IMR-90 (cell line): ENCODE data around the gene PRORP. TPM values are rescaled to one million over a fixed set of nuclear protein-coding genes. Genes with fewer than 3 reads are reported as not detected.

ENCODE experiments used
- ATAC-seq: fragments of 200-7000 bp; cut with Tn5 transposase; 2 replicates; pipeline ENCODE4 v1.9.1; 2020; ENCODE audit warnings: low read depth, mild to moderate bottlenecking, moderate library complexity
- BruUV-seq: library from RNA; stranded (reverse); fragments of 400-500 nt; replicated peaks from 2 replicates; lab custom pipeline; 2021; lab: Mats Ljungman, UMichigan
- CTCF ChIA-PET: fragments of 300-600 bp; formaldehyde crosslinking; extraction: SDS; loops from one replicate; lab custom pipeline; 2021; ENCODE audit warnings: antibody characterized with exemption; lab: Yijun Ruan, JAX
- POLR2A ChIA-PET: fragments of 300-600 bp; sonication (Branson Sonifier 250); formaldehyde crosslinking; loops from one replicate; lab custom pipeline; 2022; ENCODE audit warnings: antibody characterized with exemption; ENCODE audit not compliant: unreplicated experiment; lab: Charles Lee
- DNase-seq: peaks from one replicate; pipeline ENCODE4 v3.0.0; 2013
- H2AFZ ChIP-seq: replicated peaks from 2 replicates; pipeline ENCODE3; 2013; ENCODE audit warnings: low read length, mild to moderate bottlenecking; ENCODE audit not compliant: poor library complexity
- H2AK5ac ChIP-seq: 2 replicates; pipeline ENCODE4 v1.6.1; 2013; ENCODE audit warnings: low read depth, low read length, inconsistent platforms
- H2AK9ac ChIP-seq: replicated peaks from 2 replicates; pipeline ENCODE3; 2013; ENCODE audit warnings: mild to moderate bottlenecking, low read depth, low read length, moderate library complexity; ENCODE audit not compliant: poor library complexity
- H2BK120ac ChIP-seq: 2 replicates; pipeline ENCODE4 v1.6.1; 2013; ENCODE audit warnings: low read depth, low read length, inconsistent platforms
- H2BK15ac ChIP-seq: 3 replicates; pipeline ENCODE4 v1.6.1; 2013; ENCODE audit warnings: low read depth, low read length, inconsistent platforms
- H2BK20ac ChIP-seq: 2 replicates; pipeline ENCODE4 v1.6.1; 2013; ENCODE audit warnings: low read depth, mild to moderate bottlenecking, inconsistent platforms, low read length, moderate library complexity
- H2BK5ac ChIP-seq: 2 replicates; pipeline ENCODE4 v1.6.1; 2013; ENCODE audit warnings: mild to moderate bottlenecking, low read depth, low read length, inconsistent platforms; ENCODE audit not compliant: poor library complexity, severe bottlenecking
- H3K14ac ChIP-seq: replicated peaks from 2 replicates; pipeline ENCODE4 v1.6.1; 2013; ENCODE audit warnings: low read depth, low read length, inconsistent platforms
- H3K18ac ChIP-seq: 2 replicates; pipeline ENCODE4 v1.6.1; 2013; ENCODE audit warnings: low read depth, low read length, control low read depth
- H3K23ac ChIP-seq: 2 replicates; pipeline ENCODE4 v1.6.1; 2013; ENCODE audit warnings: low read depth, low read length, inconsistent platforms
- H3K27ac ChIP-seq: 2 replicates; pipeline ENCODE4 v1.5.1; 2013; ENCODE audit warnings: mild to moderate bottlenecking, control low read depth, low read length; ENCODE audit not compliant: insufficient read depth
- H3K27me3 ChIP-seq: 2 replicates; pipeline ENCODE4 v1.6.1; 2013; ENCODE audit warnings: low read length; ENCODE audit not compliant: control insufficient read depth, insufficient read depth
- H3K36me3 ChIP-seq: 2 replicates; pipeline ENCODE4 v1.6.1; 2013; ENCODE audit warnings: low read length, mixed read lengths; ENCODE audit not compliant: control insufficient read depth, insufficient read depth
- H3K4ac ChIP-seq: 2 replicates; pipeline ENCODE4 v1.6.1; 2013; ENCODE audit warnings: low read depth, low read length, inconsistent platforms
- H3K4me1 ChIP-seq: 2 replicates; pipeline ENCODE4 v1.6.1; 2013; ENCODE audit warnings: low read length, mixed read lengths; ENCODE audit not compliant: control insufficient read depth, insufficient read depth
- H3K4me2 ChIP-seq: 2 replicates; pipeline ENCODE4 v1.6.1; 2013; ENCODE audit warnings: low read depth, mild to moderate bottlenecking, control low read depth, low read length, moderate library complexity
- H3K4me3 ChIP-seq: 2 replicates; pipeline ENCODE4 v1.5.1; 2013; ENCODE audit warnings: low read depth, mild to moderate bottlenecking, control low read depth, low read length, moderate library complexity; ENCODE audit not compliant: insufficient read depth
- H3K56ac ChIP-seq: 2 replicates; pipeline ENCODE4 v1.6.1; 2013; ENCODE audit warnings: low read length, inconsistent platforms; ENCODE audit not compliant: insufficient read depth; ENCODE audit errors: extremely low read depth
- H3K79me1 ChIP-seq, 2 experiments: 2 replicates each; pipeline ENCODE4 v1.6.1; 2013; ENCODE audit warnings: low read length in 2 of 2, inconsistent platforms in 1 of 2, low read depth in 1 of 2
- H3K9ac ChIP-seq: 2 replicates; pipeline ENCODE4 v1.6.1; 2013; ENCODE audit warnings: low read depth, low read length, control low read depth
- H3K9me1 ChIP-seq: 2 replicates; pipeline ENCODE4 v1.6.1; 2013; ENCODE audit warnings: low read length, inconsistent platforms; ENCODE audit not compliant: insufficient read depth
- H3K9me3 ChIP-seq: 2 replicates; pipeline ENCODE4 v1.6.1; 2013; ENCODE audit warnings: low read length; ENCODE audit not compliant: control insufficient read depth, insufficient read depth
- H4K20me1 ChIP-seq: 2 replicates; pipeline ENCODE4 v1.6.1; 2013; ENCODE audit warnings: low read length, inconsistent platforms; ENCODE audit not compliant: insufficient read depth
- H4K5ac ChIP-seq: 2 replicates; pipeline ENCODE4 v1.6.1; 2013; ENCODE audit warnings: mild to moderate bottlenecking, low read depth, low read length, control low read depth
- H4K8ac ChIP-seq, 2 experiments: 2 replicates each; pipeline ENCODE4 v1.6.1; 2013; ENCODE audit warnings: low read depth in 2 of 2, low read length in 2 of 2, control low read depth in 1 of 2, inconsistent platforms in 1 of 2
- H4K91ac ChIP-seq: 2 replicates; pipeline ENCODE4 v1.6.1; 2013; ENCODE audit warnings: low read depth, low read length, inconsistent platforms; ENCODE audit not compliant: insufficient read depth
- BHLHE40 ChIP-seq: fragments of 150-350 bp; IDR thresholded peaks from 2 replicates; pipeline ENCODE4 v1.6.1; 2016; ENCODE audit warnings: mild to moderate bottlenecking, low read depth, low read length
- CEBPB ChIP-seq: IDR thresholded peaks from 2 replicates; pipeline ENCODE4 v1.6.1; 2012; ENCODE audit warnings: low read depth, low read length, improper control_type of control experiment
- CHD1 ChIP-seq: IDR thresholded peaks from 2 replicates; pipeline ENCODE4 v1.6.1; 2012; ENCODE audit warnings: low read depth, low read length, improper control_type of control experiment
- MAFK ChIP-seq: IDR thresholded peaks from 2 replicates; pipeline ENCODE4 v1.6.1; 2012; ENCODE audit warnings: low read depth, low read length, improper control_type of control experiment
- MXI1 ChIP-seq: IDR thresholded peaks from 2 replicates; pipeline ENCODE4 v1.6.1; 2012; ENCODE audit warnings: low read depth, mild to moderate bottlenecking, low read length, moderate library complexity, borderline replicate concordance
- NFE2L2 ChIP-seq: fragments of 150-350 bp; IDR thresholded peaks from 2 replicates; pipeline ENCODE4 v1.6.1; 2016; ENCODE audit warnings: low read depth, mild to moderate bottlenecking, low read length
- RFX5 ChIP-seq: IDR thresholded peaks from 2 replicates; pipeline ENCODE4 v1.8.0; 2012; ENCODE audit warnings: low read depth, mild to moderate bottlenecking, low read length, moderate library complexity
- SMC3 ChIP-seq: fragments of 150-350 bp; IDR thresholded peaks from 2 replicates; pipeline ENCODE4 v1.6.1; 2016; ENCODE audit warnings: low read depth, mild to moderate bottlenecking, antibody characterized with exemption, low read length, moderate library complexity
- WGBS, 2 experiments: methylation state at CpG; one replicate each; pipeline versions ENCODE4 v1.1.5 to v1.1.7; 2013; ENCODE audit warnings: missing lambda C conversion rate in 2 of 2; ENCODE audit not compliant: insufficient read length in 1 of 2; ENCODE audit errors: extremely low coverage in 2 of 2; 5-methylcytosine and 5-hydroxymethylcytosine counted together
- dilution Hi-C: fragments of 300-500 bp; cut with HindIII; formaldehyde crosslinking; loops from one replicate; pipeline ENCODE4 v1.14.3; 2018; ENCODE audit warnings: low sequenced_read_pairs; ENCODE audit not compliant: unreplicated experiment
- in situ Hi-C: fragments of 300-500 bp; cut with MboI; formaldehyde crosslinking; loops from 3 replicates; pipeline ENCODE4 v1.14.3; 2019; ENCODE audit warnings: low sequenced_read_pairs, inconsistent platforms, mixed read lengths
- intact Hi-C: fragments of 100-400 bp; cut with micrococcal nuclease; formaldehyde crosslinking; loops from 2 replicates; pipeline ENCODE4 v1.10.0; 2022
- polyA plus RNA-seq, 3 experiments: library from polyadenylated mRNA; depleted of rRNA; stranded (reverse); fragments of >200 nt; gene quantifications; 2 replicates each; pipeline ENCODE4 v1.2.3, GENCODE V29; 2012; ENCODE audit warnings: low replicate concordance in 1 of 3
- total RNA-seq: library from RNA; depleted of rRNA; stranded (reverse); fragments of >200 nt; gene quantifications from 2 replicates; pipeline ENCODE4 v1.2.3, GENCODE V29; 2012
- TF ChIP-seq, protein P1 (sequence below): fragments of 150-350 bp; IDR thresholded peaks from 2 replicates; pipeline ENCODE4 v1.6.1; 2016; ENCODE audit warnings: low read depth, mild to moderate bottlenecking, low read length, moderate library complexity, borderline replicate concordance

PRORP gene
- total and polyA plus RNA-seq, 2 of the 4 experiments (the other 2 are of a cell fraction) = 18.0 to 50.5 TPM

DNA sequence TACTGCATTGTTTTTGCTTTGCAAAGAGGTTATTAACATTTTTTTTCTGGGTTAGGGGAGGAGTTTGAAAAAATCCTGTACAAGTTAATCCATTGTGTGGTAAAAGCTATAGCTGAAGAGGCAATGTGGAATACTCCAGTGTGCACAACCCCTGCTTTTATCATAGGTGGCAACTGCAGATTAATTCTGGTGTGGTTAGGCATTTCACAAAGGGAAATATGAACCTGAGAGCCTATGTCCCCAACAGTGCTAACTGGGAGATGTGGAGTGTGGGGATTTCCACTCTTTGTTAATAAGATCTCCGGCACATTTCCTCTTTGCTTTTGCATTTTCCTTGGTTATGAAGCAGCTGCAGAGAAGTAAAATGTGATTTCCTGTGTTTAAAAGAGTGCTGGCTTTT, 33.6 kb downstream of the PRORP start:
- peak overlapping the region; percentile 38; the same call in 1 of the 2 replicates for H2BK20ac ChIP-seq
- ChIA-PET CTCF (interaction anchor here (0.6 to 2.0 kb wide), 2 partner anchors 15 to 531 kb away, joined by 3 to 6 read pairs; no protein-coding TSS in a partner anchor), POLR2A (no interaction called here)
- peak overlapping the region; percentile 39; the same call in 1 of the 2 replicates for H2BK120ac ChIP-seq
- no peak overlapping the region for H3K27ac ChIP-seq
- no peak overlapping the region for H4K8ac ChIP-seq
- H4K5ac ChIP-seq = no peak overlapping the region
- H3K9ac ChIP-seq = no peak overlapping the region; the same call in 1 of the 2 replicates
- H3K27me3 ChIP-seq = no peaks in the 10 kb centered on the region
- peak overlapping the region; percentile 81; the same call in 1 of the 2 replicates for H3K14ac ChIP-seq
- DNase-seq (peak; percentile 79), ATAC-seq (no peak; the same call in 1 of the 2 replicates)
- H3K18ac ChIP-seq = peak overlapping the region; percentile 24; the same call in 1 of the 2 replicates
- no peak overlapping the region for H2AK5ac ChIP-seq
- intact Hi-C loops = loop anchor here (5.0 kb wide), 1 partner anchor 136 kb away; the partner anchor contains the start of gene PSMA6
- H2BK5ac ChIP-seq = peak overlapping the region; percentile 4
- peaks cover 8 to 31% of the 10 kb centered on the region in 2 experiments; a peak in 3 of 4 replicates for H3K79me1 ChIP-seq
- dilution Hi-C loops = no loop called here
- H3K23ac ChIP-seq = no peak overlapping the region
- no TSS peak for BruUV-seq
- no peak overlapping the region for H2AFZ ChIP-seq
- H3K56ac ChIP-seq = no peak overlapping the region
- peak overlapping the region; percentile 61; the same call in 1 of the 2 replicates for H3K4me2 ChIP-seq
- TF ChIP-seq CHD1 (no peak), MXI1 (no peak), RFX5 (no peak), NFE2L2 (no peak), CEBPB (peak; percentile 45; the same call in 1 of the 2 replicates), MAFK (no peak), BHLHE40 (no peak), SMC3 (no peak)
- TF ChIP-seq, protein P1, sequence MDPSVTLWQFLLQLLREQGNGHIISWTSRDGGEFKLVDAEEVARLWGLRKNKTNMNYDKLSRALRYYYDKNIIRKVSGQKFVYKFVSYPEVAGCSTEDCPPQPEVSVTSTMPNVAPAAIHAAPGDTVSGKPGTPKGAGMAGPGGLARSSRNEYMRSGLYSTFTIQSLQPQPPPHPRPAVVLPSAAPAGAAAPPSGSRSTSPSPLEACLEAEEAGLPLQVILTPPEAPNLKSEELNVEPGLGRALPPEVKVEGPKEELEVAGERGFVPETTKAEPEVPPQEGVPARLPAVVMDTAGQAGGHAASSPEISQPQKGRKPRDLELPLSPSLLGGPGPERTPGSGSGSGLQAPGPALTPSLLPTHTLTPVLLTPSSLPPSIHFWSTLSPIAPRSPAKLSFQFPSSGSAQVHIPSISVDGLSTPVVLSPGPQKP = no peak
- H4K91ac ChIP-seq = no peak overlapping the region
- H3K4ac ChIP-seq = no peak overlapping the region
- no CpG with 5 or more reads among the region's 1 CpG for WGBS, 2 experiments
- H3K9me1 ChIP-seq = peaks cover 7% of the 10 kb centered on the region
- in situ Hi-C loops = no loop called here
- no peaks in the 10 kb centered on the region for H3K9me3 ChIP-seq
- no peak overlapping the region for H2AK9ac ChIP-seq
- H2BK15ac ChIP-seq = no peak overlapping the region
- H3K4me3 ChIP-seq = no peak overlapping the region
- H3K36me3 ChIP-seq = peaks cover 3% of the 10 kb centered on the region
- peaks cover 11% of the 10 kb centered on the region for H3K4me1 ChIP-seq
- H4K20me1 ChIP-seq = no peaks in the 10 kb centered on the region
